Endothelial cell of umbilical vein (primary cell): Measurements from ENCODE around the gene NLGN1. TPM values are rescaled to one million over a fixed set of nuclear protein-coding genes. Genes with fewer than 3 reads are reported as not detected.

ENCODE experiments used
- BruUV-seq: library from RNA; stranded (reverse); fragments of 400-500 nt; replicated peaks from 2 replicates; lab custom pipeline; 2021; lab: Mats Ljungman, UMichigan
- CTCF ChIA-PET: fragments of 300-600, 350-600 bp; sonication (Branson Sonifier 250); formaldehyde crosslinking; loops from one replicate; lab custom pipeline; 2021; ENCODE audit warnings: antibody characterized with exemption, inconsistent platforms; lab: Charles Lee
- POLR2A ChIA-PET: fragments of 300-600, 350-600 bp; sonication (Branson Sonifier 250); formaldehyde crosslinking; loops from one replicate; lab custom pipeline; 2021; ENCODE audit warnings: antibody characterized with exemption, inconsistent platforms; lab: Charles Lee
- DNase-seq: peaks from one replicate; pipeline ENCODE4 v3.0.0-alpha.2; 2011; ENCODE audit warnings: low read depth, low spot score
- FAIRE-seq: peaks from 2 replicates; lab custom pipeline; 2011; peaks lifted over from hg19 to GRCh38; lab: Jason Lieb, UNC
- H2AFZ ChIP-seq: 2 replicates; pipeline ENCODE4 v1.6.0; 2012; ENCODE audit warnings: low read depth, low read length, control low read depth, inconsistent platforms
- H3K27ac ChIP-seq: 2 replicates; pipeline ENCODE4 v1.5.1; 2011; ENCODE audit warnings: low read depth, mild to moderate bottlenecking, control low read depth, low read length, moderate library complexity; ENCODE audit not compliant: insufficient read depth
- H3K27me3 ChIP-seq, 2 experiments: 2 replicates each; pipeline versions ENCODE4 v1.6.0 to v1.6.1; 2011; ENCODE audit warnings: low read length in 2 of 2, mixed read lengths in 1 of 2; ENCODE audit not compliant: control insufficient read depth in 2 of 2, insufficient read depth in 2 of 2
- H3K36me3 ChIP-seq, 2 experiments: 2 replicates in 1 of 2; 3 replicates in 1 of 2; pipeline ENCODE4 v1.5.1; 2011; ENCODE audit warnings: low read length in 2 of 2, mild to moderate bottlenecking in 1 of 2, moderate library complexity in 1 of 2; ENCODE audit not compliant: control insufficient read depth in 2 of 2, insufficient read depth in 2 of 2; ENCODE audit errors: extremely low read depth in 1 of 2
- H3K4me1 ChIP-seq: 3 replicates; pipeline ENCODE4 v1.5.1; 2011; ENCODE audit warnings: mild to moderate bottlenecking, low read length; ENCODE audit not compliant: control insufficient read depth, insufficient read depth; ENCODE audit errors: extremely low read depth
- H3K4me2 ChIP-seq: 2 replicates; pipeline ENCODE4 v1.6.1; 2011; ENCODE audit warnings: low read length, control low read depth, mixed read lengths; ENCODE audit not compliant: insufficient read depth
- H3K4me3 ChIP-seq, 3 experiments: fragments of 200-600 bp in 1 of 3; sonication (generic), shearing (Covaris generic) in 1 of 3; replicated peaks in 1 of 3; 2 replicates each; pipeline ENCODE4 v1.5.1; 2011 to 2016; ENCODE audit warnings: control low read depth in 3 of 3, low read length in 3 of 3, mild to moderate bottlenecking in 2 of 3, inconsistent platforms in 1 of 3, low read depth in 1 of 3, moderate library complexity in 1 of 3; ENCODE audit not compliant: insufficient read depth in 1 of 3
- H3K79me2 ChIP-seq: 2 replicates; pipeline ENCODE4 v1.6.0; 2012; ENCODE audit warnings: low read length, inconsistent platforms; ENCODE audit not compliant: control insufficient read depth, insufficient read depth
- H3K9ac ChIP-seq: replicated peaks from 2 replicates; pipeline ENCODE3; 2011; ENCODE audit warnings: low read length, control low read depth; ENCODE audit not compliant: insufficient read depth; ENCODE audit errors: extremely low read depth
- H3K9me1 ChIP-seq: replicated peaks from 3 replicates; pipeline ENCODE4 v1.6.0; 2011; ENCODE audit warnings: mild to moderate bottlenecking, low read length; ENCODE audit not compliant: control insufficient read depth, insufficient read depth; ENCODE audit errors: extremely low read depth
- H3K9me3 ChIP-seq: replicated peaks from 2 replicates; pipeline ENCODE4 v1.5.1; 2012; ENCODE audit warnings: low read length, inconsistent platforms; ENCODE audit not compliant: control insufficient read depth, insufficient read depth
- H4K20me1 ChIP-seq: replicated peaks from 2 replicates; pipeline ENCODE3; 2011; ENCODE audit warnings: mild to moderate bottlenecking, low read length; ENCODE audit not compliant: control insufficient read depth, insufficient read depth; ENCODE audit errors: extremely low read depth
- CTCF ChIP-seq, 2 donors: IDR thresholded peaks; 1 replicate in 1 of 2; 2 replicates in 1 of 2; pipeline ENCODE4 v1.5.1; 2011; ENCODE audit warnings: low read length in 2 of 2, mild to moderate bottlenecking in 2 of 2, moderate library complexity in 2 of 2, control low read depth in 1 of 2, inconsistent platforms in 1 of 2, low read depth in 1 of 2; ENCODE audit not compliant: insufficient read depth in 1 of 2; ENCODE audit errors: extremely low read depth in 1 of 2
- EZH2 ChIP-seq: IDR thresholded peaks from 2 replicates; pipeline ENCODE4 v1.6.1; 2012; ENCODE audit warnings: borderline replicate concordance, low read depth, mild to moderate bottlenecking, moderate library complexity, low read length, inconsistent platforms; ENCODE audit not compliant: severe bottlenecking
- FOS ChIP-seq: IDR thresholded peaks from 2 replicates; pipeline ENCODE4 v1.6.1; 2011; ENCODE audit warnings: mild to moderate bottlenecking, low read length, moderate library complexity, borderline replicate concordance; ENCODE audit not compliant: insufficient read depth
- GATA2 ChIP-seq: IDR thresholded peaks from 2 replicates; pipeline ENCODE4 v1.7.0; 2011; ENCODE audit warnings: low read depth, mild to moderate bottlenecking, moderate library complexity, mixed read lengths, low read length; ENCODE audit not compliant: insufficient read length, insufficient read depth
- JUN ChIP-seq: IDR thresholded peaks from 2 replicates; pipeline ENCODE4 v1.6.1; 2011; ENCODE audit warnings: borderline replicate concordance, low read depth; ENCODE audit not compliant: insufficient read length, insufficient read depth
- MAX ChIP-seq: IDR thresholded peaks from 2 replicates; pipeline ENCODE4 v1.6.1; 2011; ENCODE audit not compliant: insufficient read depth, insufficient read length
- MYC ChIP-seq: IDR thresholded peaks from one replicate; pipeline ENCODE4 v1.6.1; 2011; ENCODE audit warnings: mild to moderate bottlenecking, low read depth, low read length
- POLR2A ChIP-seq: IDR thresholded peaks from 2 replicates; pipeline ENCODE4 v1.6.1; 2012; ENCODE audit warnings: low read depth, mild to moderate bottlenecking, control low read depth, low read length
- POLR2AphosphoS5 ChIP-seq: IDR thresholded peaks from 2 replicates; pipeline ENCODE4 v1.6.1; 2012; ENCODE audit warnings: low read depth, mild to moderate bottlenecking, control low read depth, low read length, moderate library complexity; ENCODE audit not compliant: insufficient read depth
- dilution Hi-C: fragments of 300-500 bp; cut with MboI; formaldehyde crosslinking; loops from one replicate; pipeline ENCODE4 v1.15.0; 2019; ENCODE audit warnings: low sequenced_read_pairs; ENCODE audit not compliant: extremely low pct_ligation_motif_present
- intact Hi-C: fragments of 100-400 bp; cut with micrococcal nuclease; formaldehyde crosslinking; loops from one replicate; pipeline ENCODE4 v1.10.0; 2022
- polyA plus RNA-seq, 4 experiments: library from polyadenylated mRNA; depleted of rRNA in 3 of 4; stranded (reverse) in 3 of 4; unstranded in 1 of 4; fragments of >200 nt; gene quantifications; 2 replicates each; pipeline versions ENCODE4 v1.2.1 to v1.2.3, GENCODE V29; 2011 to 2012; ENCODE audit warnings: missing spikeins in 1 of 4
- total RNA-seq: library from RNA; stranded (reverse); gene quantifications from 2 replicates; pipeline ENCODE4 v1.2.3, GENCODE V29; 2021

The NLGN1 gene
- total and polyA plus RNA-seq, 2 donors (not counting 3 experiments of a cell fraction or from before 2014, with no cell fraction given), result 7.9 to 16.3 TPM

- H3K9me1 ChIP-seq, result no peaks in the 10 kb centered on the region
- no peaks in the 10 kb centered on the region for H3K36me3 ChIP-seq
- intact Hi-C loops (loop anchor here (5.0 kb wide), 1 partner anchor 240 kb away; no protein-coding TSS in a partner anchor), dilution Hi-C loops (no loop called here)
- DNase-seq (peak; percentile 61), FAIRE-seq (peak; percentile 4)
- CTCF ChIA-PET, result no interaction called here
- no peak overlapping the region for H3K27ac ChIP-seq
- no peaks in the 10 kb centered on the region for H3K27me3 ChIP-seq
- no peak overlapping the region for H3K4me3 ChIP-seq
- H3K4me1 ChIP-seq, result peaks cover 17% of the 10 kb centered on the region
- BruUV-seq, result no TSS peak
- H3K79me2 ChIP-seq, result no peaks in the 10 kb centered on the region
- POLR2A ChIA-PET, result no interaction called here
- TF ChIP-seq MAX (no peak), JUN (peak; percentile 8), FOS (peak; percentile 30)
- H2AFZ ChIP-seq, result no peak overlapping the region
- H4K20me1 ChIP-seq, result no peaks in the 10 kb centered on the region
- H3K9ac ChIP-seq, result no peak overlapping the region
- H3K4me2 ChIP-seq, result no peak overlapping the region
- H3K9me3 ChIP-seq, result no peaks in the 10 kb centered on the region
Measured at GRCh38 chr3:174202561-174202960, 805.0 kb downstream of the NLGN1 start.

DNA sequence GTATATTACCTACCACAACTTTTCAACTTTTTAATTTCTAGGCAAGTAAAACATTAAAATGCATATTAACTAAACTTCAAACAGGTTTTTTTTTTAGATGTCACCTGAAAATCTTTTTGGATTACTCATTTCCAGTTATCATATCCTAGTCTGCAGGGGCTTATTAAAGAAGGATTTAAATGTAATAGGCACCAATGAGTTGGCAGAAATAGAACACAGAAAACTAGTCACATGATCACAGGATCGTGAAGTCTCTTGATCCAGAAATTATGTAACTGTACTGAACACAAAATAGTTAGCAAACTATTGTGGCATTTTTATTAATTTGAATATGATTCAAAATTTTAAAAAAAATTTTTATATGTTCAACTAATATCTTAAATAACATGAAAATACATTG is 807.2 kb downstream of the NLGN1 start:
- BruUV-seq, result no TSS peak
- intact Hi-C loops, result loop anchor here (5.0 kb wide), 1 partner anchor 238 kb away; no protein-coding TSS in a partner anchor
- ChIA-PET CTCF (no interaction called here), POLR2A (no interaction called here)
- H3K4me2 ChIP-seq, result no peak overlapping the region
- H3K36me3 ChIP-seq, result no peaks in the 10 kb centered on the region
- H3K9me1 ChIP-seq, result no peaks in the 10 kb centered on the region
- no peaks in the 10 kb centered on the region for H3K9me3 ChIP-seq
- H3K9ac ChIP-seq, result no peak overlapping the region
- dilution Hi-C loops, result no loop called here
- H3K4me1 ChIP-seq, result peaks cover 8% of the 10 kb centered on the region
- DNase-seq (no peak), FAIRE-seq (no peak)
- H3K4me3 ChIP-seq, result no peak overlapping the region
- no peaks in the 10 kb centered on the region for H4K20me1 ChIP-seq
- no peaks in the 10 kb centered on the region for H3K79me2 ChIP-seq
- no peaks in the 10 kb centered on the region for H3K27me3 ChIP-seq
- no peak overlapping the region for H3K27ac ChIP-seq
- no peak overlapping the region for H2AFZ ChIP-seq
- TF ChIP-seq MYC (no peak), POLR2AphosphoS5 (no peak), EZH2 (no peak), POLR2A (no peak), FOS (no peak), CTCF (IDR thresholded peaks at IDR 0.05; ENCODE audit: extremely low read depth in 1 of 2, insufficient read depth in 1 of 2, low read depth in 1 of 2, low read length in 2 of 2) (no peak), JUN (no peak), MAX (no peak), GATA2 (no peak)
